SU-DHL-6 (cell line): ENCODE data around the gene IL1R2.

Experiments used
- H2AFZ ChIP-seq: fragments of 200-600 bp; sonication (generic); 2 replicates; pipeline ENCODE4 v1.6.1; 2014; ENCODE audit warnings: low read depth, mild to moderate bottlenecking, moderate library complexity, mixed read lengths, antibody characterized with exemption, low read length; ENCODE audit not compliant: severe bottlenecking
- H3F3A ChIP-seq: fragments of 200-600 bp; shearing (Covaris generic); 2 replicates; pipeline ENCODE4 v1.6.0; 2016; ENCODE audit warnings: antibody characterized with exemption, mild to moderate bottlenecking; ENCODE audit not compliant: insufficient read depth
- H3K27ac ChIP-seq: fragments of 200-600 bp; sonication (generic); 2 replicates; pipeline ENCODE4 v1.5.1; 2016; ENCODE audit warnings: low read depth, mild to moderate bottlenecking, low read length, moderate library complexity, mixed read lengths
- H3K27me3 ChIP-seq: fragments of 200-600 bp; sonication (generic), shearing (Covaris generic); 2 replicates; pipeline ENCODE4 v1.6.0; 2014; ENCODE audit warnings: mild to moderate bottlenecking, low read length
- H3K36me3 ChIP-seq: fragments of 200-600 bp; sonication (generic); 2 replicates; pipeline ENCODE4 v1.6.1; 2014; ENCODE audit warnings: mild to moderate bottlenecking, low read length, mixed read lengths
- H3K4me2 ChIP-seq: fragments of 300-600, 200-600 bp; shearing (Covaris generic), sonication (generic); 2 replicates; pipeline ENCODE4 v1.6.0; 2014; ENCODE audit warnings: low read length, low read depth, mild to moderate bottlenecking; ENCODE audit not compliant: poor library complexity, severe bottlenecking
- H3K4me3 ChIP-seq: fragments of 200-600 bp; sonication (generic); 2 replicates; pipeline ENCODE4 v1.5.1; 2014; ENCODE audit warnings: antibody characterized with exemption, low read length, mild to moderate bottlenecking, mixed read lengths; ENCODE audit not compliant: insufficient read depth, poor library complexity, severe bottlenecking
- H3K79me2 ChIP-seq: fragments of 200-600 bp; sonication (generic); 2 replicates; pipeline ENCODE4 v1.6.1; 2014; ENCODE audit warnings: mild to moderate bottlenecking, low read length, moderate library complexity; ENCODE audit not compliant: insufficient read depth
- H3K9ac ChIP-seq: fragments of 200-600 bp; sonication (generic); 2 replicates; pipeline ENCODE4 v1.7.0; 2014; ENCODE audit warnings: mild to moderate bottlenecking, low read length
- H3K9me2 ChIP-seq: fragments of 200-600 bp; sonication (generic); replicated peaks from 2 replicates; pipeline ENCODE4 v1.6.1; 2014; ENCODE audit warnings: low read length; ENCODE audit not compliant: insufficient read depth
- H3K9me3 ChIP-seq: fragments of 200-600 bp; sonication (generic); 2 replicates; pipeline ENCODE4 v1.6.1; 2014; ENCODE audit warnings: low read length, mixed read lengths; ENCODE audit not compliant: insufficient read depth
- H4K20me1 ChIP-seq: fragments of 200-600 bp; sonication (generic); 2 replicates; pipeline ENCODE4 v1.6.1; 2014; ENCODE audit warnings: low read depth, mild to moderate bottlenecking, antibody characterized with exemption, low read length, moderate library complexity, mixed read lengths
- CTCF ChIP-seq: fragments of 200-600 bp; sonication (generic); IDR thresholded peaks from one replicate; pipeline ENCODE4 v1.5.1; 2017; ENCODE audit warnings: antibody characterized with exemption, mild to moderate bottlenecking, low read length, moderate library complexity; ENCODE audit not compliant: insufficient read depth, poor library complexity, severe bottlenecking
- EZH2phosphoT487 ChIP-seq: fragments of 200-600 bp; sonication (generic), shearing (Covaris generic); conservative IDR thresholded peaks from 2 replicates; pipeline ENCODE4 v1.6.1; 2018; ENCODE audit warnings: mild to moderate bottlenecking, antibody characterized with exemption, low read length, moderate library complexity, mixed read lengths

IL1R2 gene

GRCh38 chr2:101970901-101971300, 20.9 kb upstream of the IL1R2 start:
- H3K27me3 ChIP-seq, result no peaks in the 10 kb centered on the region

GRCh38 chr2:101971836-101972235, 19.9 kb upstream of the IL1R2 start:
- Histone ChIP-seq H2AFZ (no peak overlapping the region), H3K9me2 (no peaks in the 10 kb centered on the region), H3K9ac (no peak overlapping the region), H3K4me3 (no peak overlapping the region), H3K36me3 (no peaks in the 10 kb centered on the region), H4K20me1 (no peaks in the 10 kb centered on the region), H3K27me3 (no peaks in the 10 kb centered on the region), H3K79me2 (no peaks in the 10 kb centered on the region), H3F3A (no peaks in the 10 kb centered on the region), H3K4me2 (no peak overlapping the region), H3K9me3 (no peaks in the 10 kb centered on the region), H3K27ac (no peak overlapping the region)
- TF ChIP-seq EZH2phosphoT487 (no peak), CTCF (no peak)

More at GRCh38 chr2:101970901-101971300, 20.9 kb upstream of the IL1R2 start:
- H3K9me3 ChIP-seq, result no peaks in the 10 kb centered on the region
- H3K4me3 ChIP-seq, result no peak overlapping the region
- no peak overlapping the region for H3K9ac ChIP-seq
- H3K9me2 ChIP-seq, result no peaks in the 10 kb centered on the region
- no peak overlapping the region for H2AFZ ChIP-seq
- no peaks in the 10 kb centered on the region for H3K79me2 ChIP-seq
- H3K36me3 ChIP-seq, result no peaks in the 10 kb centered on the region
- H3K4me2 ChIP-seq, result no peak overlapping the region
- H3F3A ChIP-seq, result no peaks in the 10 kb centered on the region
- H4K20me1 ChIP-seq, result no peaks in the 10 kb centered on the region
- TF ChIP-seq CTCF (no peak), EZH2phosphoT487 (no peak)
- H3K27ac ChIP-seq, result no peak overlapping the region

- no peaks in the 10 kb centered on the region for H3K9me2 ChIP-seq
- no peaks in the 10 kb centered on the region for H3K27me3 ChIP-seq
- H2AFZ ChIP-seq, result no peak overlapping the region
- H3F3A ChIP-seq, result no peaks in the 10 kb centered on the region
- H3K36me3 ChIP-seq, result no peaks in the 10 kb centered on the region
- no peaks in the 10 kb centered on the region for H3K79me2 ChIP-seq
- TF ChIP-seq CTCF (no peak), EZH2phosphoT487 (no peak)
- H3K4me2 ChIP-seq, result no peak overlapping the region
- no peak overlapping the region for H3K27ac ChIP-seq
- H3K4me3 ChIP-seq, result no peak overlapping the region
- H3K9ac ChIP-seq, result no peak overlapping the region
- H4K20me1 ChIP-seq, result no peaks in the 10 kb centered on the region
- H3K9me3 ChIP-seq, result no peaks in the 10 kb centered on the region
Measured at GRCh38 chr2:101972621-101973434, 18.9 kb upstream of the IL1R2 start.
